Measurements from ENCODE around the gene TADA1. TPM values are rescaled to one million over a fixed set of nuclear protein-coding genes. Genes with fewer than 3 reads are reported as not detected.

Gene TADA1
- total RNA-seq, 4 donors from 2014 or later = 7.1 to 17.1 (median 10.7) TPM

- intact Hi-C loops (cut with DNase I) = no loop called here
- 80 to 84% methylated on average over 6 of the region's 6 CpGs for WGBS, 2 donors
These were observed 42.3 kb upstream of the TADA1 start for GRCh38 chr1:166918088-166918955.

GRCh38 chr1:166915941-166916340 lies 39.9 kb upstream of the TADA1 start:
- H3K27me3 ChIP-seq = peaks cover 0 to 44% (median 2%) of the 10 kb centered on the region in 4 donors
- no peak for DNase-seq
- H3K36me3 ChIP-seq = no peaks in the 10 kb centered on the region
- H3K27ac ChIP-seq = no peak overlapping the region
- intact Hi-C loops (cut with DNase I) = no loop called here
- no peaks in the 10 kb centered on the region for H3K9me3 ChIP-seq
- peaks cover 0 to 9% (median 1%) of the 10 kb centered on the region in 3 donors for H3K4me1 ChIP-seq
- 49 to 78% methylated on average over 2 to 4 of the region's 4 CpGs for WGBS, 2 donors
- TF ChIP-seq CTCF (IDR thresholded peaks at IDR 0.05) (no peak), POLR2A (IDR thresholded peaks at IDR 0.05) (no peak)
- no peak overlapping the region for H3K4me3 ChIP-seq

More at GRCh38 chr1:166918088-166918955, 42.3 kb upstream of the TADA1 start:
- no peak overlapping the region for H3K4me3 ChIP-seq
- H3K9me3 ChIP-seq = no peaks in the 10 kb centered on the region
- H3K27me3 ChIP-seq = peaks cover 0 to 65% (median 4%) of the 10 kb centered on the region in 4 donors
- TF ChIP-seq POLR2A (IDR thresholded peaks at IDR 0.05) = no peak
- TF ChIP-seq CTCF (IDR thresholded peaks at IDR 0.05) = no peak
- peaks cover 0 to 14% (median 2%) of the 10 kb centered on the region in 3 donors for H3K4me1 ChIP-seq
- no peak for DNase-seq
- H3K27ac ChIP-seq = no peak overlapping the region
- H3K36me3 ChIP-seq = no peaks in the 10 kb centered on the region

GRCh38 chr1:166915042-166915441 lies 39.0 kb upstream of the TADA1 start:
- intact Hi-C loops (cut with DNase I) = no loop called here

GRCh38 chr1:166914111-166914510 lies 38.0 kb upstream of the TADA1 start:
- Histone ChIP-seq H3K4me3 (no peak overlapping the region), H3K9me3 (no peaks in the 10 kb centered on the region), H3K36me3 (no peaks in the 10 kb centered on the region), H3K27ac (no peak overlapping the region), H3K27me3 (peaks cover 0 to 25% (median 0%) of the 10 kb centered on the region in 4 donors), H3K4me1 (peaks cover 0 to 5% (median 0%) of the 10 kb centered on the region in 3 donors)
- no peak for TF ChIP-seq POLR2A (IDR thresholded peaks at IDR 0.05)
- TF ChIP-seq CTCF (IDR thresholded peaks at IDR 0.05) = no peak
- no peak for DNase-seq
- intact Hi-C loops (cut with DNase I) = no loop called here
- WGBS, 2 donors = 73 to 75% methylated on average over 3 of the region's 3 CpGs

More at GRCh38 chr1:166915042-166915441, 39.0 kb upstream of the TADA1 start:
- Histone ChIP-seq H3K4me1 (peaks cover 0 to 6% (median 0%) of the 10 kb centered on the region in 3 donors), H3K4me3 (no peak overlapping the region), H3K9me3 (no peaks in the 10 kb centered on the region), H3K36me3 (no peaks in the 10 kb centered on the region), H3K27me3 (peaks cover 0 to 35% (median 0%) of the 10 kb centered on the region in 4 donors), H3K27ac (no peak overlapping the region)
- no peak for DNase-seq
- 88% methylated on average over 1 of the region's 1 CpG; no CpG with 5 or more reads in 1 of the 2 donors for WGBS, 2 donors
- TF ChIP-seq POLR2A (IDR thresholded peaks at IDR 0.05) (no peak), CTCF (IDR thresholded peaks at IDR 0.05) (no peak)

GRCh38 chr1:166911624-166912023 lies 35.6 kb upstream of the TADA1 start:
- intact Hi-C loops (cut with DNase I) = no loop called here
- no peak overlapping the region for H3K4me3 ChIP-seq
- H3K27me3 ChIP-seq = peaks cover 0 to 3% (median 0%) of the 10 kb centered on the region in 4 donors
- H3K27ac ChIP-seq = no peak overlapping the region
- H3K4me1 ChIP-seq = peaks cover 0 to 5% (median 0%) of the 10 kb centered on the region in 3 donors
- DNase-seq = no peak
- TF ChIP-seq POLR2A (IDR thresholded peaks at IDR 0.05) (no peak), CTCF (IDR thresholded peaks at IDR 0.05) (no peak)
- 78 to 90% methylated on average over 1 of the region's 1 CpG for WGBS, 2 donors
- no peaks in the 10 kb centered on the region for H3K9me3 ChIP-seq
- no peaks in the 10 kb centered on the region for H3K36me3 ChIP-seq

All from esophagus squamous epithelium (tissue), 5 donors.